Cardiac muscle cell (in vitro differentiated cells and primary cell): Measurements from ENCODE around the gene CDH4. TPM values are rescaled to one million over a fixed set of nuclear protein-coding genes. Genes with fewer than 3 reads are reported as not detected.
A peak's percentile ranks its signal among the peaks of the same experiment; 100 is the strongest.

Experiments
- DNase-seq, 2 donors: peaks; one replicate each; pipeline versions ENCODE4 v3.0.0 to v3.0.0-alpha.2; 2010 to 2017; ENCODE audit warnings: low read depth in 1 of 2, low spot score in 1 of 2
- H3K27ac ChIP-seq: fragments of 200-600 bp; sonication (generic); 2 replicates; pipeline ENCODE4 v1.5.1; 2016
- H3K27me3 ChIP-seq: fragments of 200-600 bp; sonication (generic); 2 replicates; pipeline ENCODE4 v1.6.0; 2016; ENCODE audit warnings: control low read depth
- H3K36me3 ChIP-seq: fragments of 200-600 bp; sonication (generic); 2 replicates; pipeline ENCODE4 v1.5.1; 2016; ENCODE audit warnings: control low read depth
- H3K4me1 ChIP-seq: fragments of 200-600 bp; sonication (generic); 2 replicates; pipeline ENCODE4 v1.8.1; 2017; ENCODE audit warnings: low read depth, mild to moderate bottlenecking, mixed run types
- H3K4me3 ChIP-seq: fragments of 200-600 bp; sonication (generic); 2 replicates; pipeline ENCODE4 v1.5.1; 2016; ENCODE audit warnings: mild to moderate bottlenecking
- H3K9me3 ChIP-seq: fragments of 200-600 bp; sonication (generic); 2 replicates; pipeline ENCODE4 v1.5.1; 2017; ENCODE audit warnings: low read depth, mild to moderate bottlenecking, control low read depth
- CTCF ChIP-seq: IDR thresholded peaks from 2 replicates; pipeline ENCODE4 v1.5.1; 2012; ENCODE audit warnings: low read depth, mild to moderate bottlenecking, low read length
- polyA plus RNA-seq: library from polyadenylated mRNA; unstranded; fragments of >200 nt; fragmentation: Nextera tagmentation; extraction: Ambion mirVana; gene quantifications from 2 replicates; pipeline ENCODE4 v1.2.1, GENCODE V29; 2016
- total RNA-seq: library from RNA; depleted of rRNA; stranded (reverse); fragments of >200 nt; gene quantifications from 2 replicates; pipeline ENCODE4 v1.2.3, GENCODE V29; 2016

Gene CDH4
- total and polyA plus RNA-seq, 2 experiments from 2014 or later, result 0.43 to 0.80 TPM

GRCh38 chr20:61382194-61382593 lies 130.1 kb downstream of the CDH4 start:
- no peak for DNase-seq
- no peak for TF ChIP-seq CTCF
- Histone ChIP-seq H3K4me3 (no peak overlapping the region), H3K27ac (no peak overlapping the region), H3K4me1 (no peaks in the 10 kb centered on the region), H3K9me3 (no peaks in the 10 kb centered on the region), H3K36me3 (no peaks in the 10 kb centered on the region), H3K27me3 (no peaks in the 10 kb centered on the region)

GRCh38 chr20:61385296-61385695 lies 133.2 kb downstream of the CDH4 start:
- no peak overlapping the region for H3K27ac ChIP-seq

GRCh38 chr20:61385731-61386130 lies 133.7 kb downstream of the CDH4 start:
- Histone ChIP-seq H3K9me3 (no peaks in the 10 kb centered on the region), H3K27ac (no peak overlapping the region), H3K4me1 (no peaks in the 10 kb centered on the region), H3K27me3 (no peaks in the 10 kb centered on the region), H3K36me3 (no peaks in the 10 kb centered on the region), H3K4me3 (no peak overlapping the region)
- no peak for DNase-seq
- no peak for TF ChIP-seq CTCF

More at GRCh38 chr20:61385296-61385695, 133.2 kb downstream of the CDH4 start:
- H3K9me3 ChIP-seq, result no peaks in the 10 kb centered on the region
- H3K36me3 ChIP-seq, result no peaks in the 10 kb centered on the region
- H3K4me3 ChIP-seq, result no peak overlapping the region
- H3K27me3 ChIP-seq, result no peaks in the 10 kb centered on the region
- no peaks in the 10 kb centered on the region for H3K4me1 ChIP-seq
- no peak for DNase-seq
- no peak for TF ChIP-seq CTCF

GRCh38 chr20:61387204-61387953 lies 135.3 kb downstream of the CDH4 start:
- Histone ChIP-seq H3K4me1 (no peaks in the 10 kb centered on the region), H3K36me3 (no peaks in the 10 kb centered on the region), H3K27ac (no peak overlapping the region), H3K9me3 (no peaks in the 10 kb centered on the region), H3K4me3 (no peak overlapping the region), H3K27me3 (no peaks in the 10 kb centered on the region)
- TF ChIP-seq CTCF, result no peak
- DNase-seq, result peak; percentile 17 to 42

- no peak overlapping the region for H3K4me3 ChIP-seq
- H3K36me3 ChIP-seq, result no peaks in the 10 kb centered on the region
- H3K4me1 ChIP-seq, result no peaks in the 10 kb centered on the region
- no peak for DNase-seq
- H3K27ac ChIP-seq, result no peak overlapping the region
- no peaks in the 10 kb centered on the region for H3K27me3 ChIP-seq
- no peak for TF ChIP-seq CTCF
- no peaks in the 10 kb centered on the region for H3K9me3 ChIP-seq
These were observed 135.9 kb downstream of the CDH4 start for GRCh38 chr20:61387954-61388348.
